ENCODE data around the gene C4orf33. TPM values are rescaled to one million over a fixed set of nuclear protein-coding genes. Genes with fewer than 3 reads are reported as not detected.

Gene C4orf33
- 14.8 TPM for total RNA-seq

GRCh38 chr4:129095811-129096454 is at the start of gene C4orf33:
Gene C4orf33, plus strand, starts transcription at chr4:129096152. Its CDS starts 6,459 bp downstream, at chr4:129102611.

GRCh38 chr4:129093191-129093920 is 2.6 kb upstream of the C4orf33 start, which contains the start of gene SCLT1:
Gene SCLT1, minus strand, starts transcription at chr4:129093539. Its CDS starts 436 bp downstream, at chr4:129093103.

Other genes starting within 250 kb of the C4orf33 start
- 41.4 TPM for gene SCLT1, start 2.6 kb upstream of the C4orf33 start, total RNA-seq

All from camera-type eye (tissue), 1 donor.